H1 (cell line): ENCODE results near the gene ZDHHC8. TPM values are rescaled to one million over a fixed set of nuclear protein-coding genes. Genes with fewer than 3 reads are reported as not detected.

ENCODE experiments used
- BRCA1 ChIP-seq: IDR thresholded peaks from 2 replicates; pipeline ENCODE4 v1.6.1; 2012; ENCODE audit warnings: low read depth, low read length, improper control_type of control experiment
- CHD2 ChIP-seq: IDR thresholded peaks from 2 replicates; pipeline ENCODE4 v1.6.1; 2012; ENCODE audit warnings: low read length, improper control_type of control experiment
- CREB1 ChIP-seq: IDR thresholded peaks from 2 replicates; pipeline ENCODE4 v1.6.1; 2012; ENCODE audit warnings: inconsistent platforms
- EGR1 ChIP-seq: IDR thresholded peaks from 2 replicates; pipeline ENCODE4 v1.6.1; 2011; ENCODE audit warnings: low read depth, low read length, borderline replicate concordance
- JUND ChIP-seq: IDR thresholded peaks from 2 replicates; pipeline ENCODE4 v1.6.1; 2011; ENCODE audit warnings: mild to moderate bottlenecking, improper control_type of control experiment, low read length
- NRF1 ChIP-seq: IDR thresholded peaks from 2 replicates; pipeline ENCODE4 v1.6.1; 2011; ENCODE audit warnings: mild to moderate bottlenecking, low read depth, low read length, improper control_type of control experiment
- SP1 ChIP-seq: IDR thresholded peaks from 2 replicates; pipeline ENCODE4 v1.6.1; 2011; ENCODE audit warnings: low read depth, low read length
- polyA plus RNA-seq, 7 experiments: library from polyadenylated mRNA; depleted of rRNA in 3 of 7; stranded (reverse) in 5 of 7; unstranded in 2 of 7; fragments of >200 nt in 5 of 7; fragments of 200-250 nt in 2 of 7; gene quantifications; 1 replicate in 5 of 7; 2 replicates in 1 of 7; 4 replicates in 1 of 7; pipeline versions ENCODE4 v1.2.1 to v1.2.3, GENCODE V29; 2011 to 2013; ENCODE audit warnings: missing spikeins in 2 of 7, mixed read lengths in 2 of 7
- total RNA-seq: library from RNA; stranded (reverse); fragmentation: NEBNext Ultra II Directional; extraction: Animal tissue kit (Norgen Biotek cat#: 25700); gene quantifications from 2 replicates; pipeline ENCODE4 v1.2.1, GENCODE V29; 2021
- TF ChIP-seq, protein P1 (sequence below): fragments of 300-600 bp; sonication (generic); IDR thresholded peaks from 2 replicates; pipeline ENCODE4 v1.7.1; 2012; ENCODE audit warnings: low read length, moderate library complexity, mild to moderate bottlenecking, inconsistent platforms; ENCODE audit not compliant: insufficient replicate concordance
- TF ChIP-seq, protein P2 (sequence below): IDR thresholded peaks from 2 replicates; pipeline ENCODE4 v1.6.1; 2011; ENCODE audit warnings: low read depth, mild to moderate bottlenecking, low read length; ENCODE audit not compliant: insufficient read depth
- TF ChIP-seq, protein P3 (sequence below): IDR thresholded peaks from 2 replicates; pipeline ENCODE4 v1.6.1; 2012; ENCODE audit warnings: inconsistent platforms
- TF ChIP-seq, protein P4 (sequence below): IDR thresholded peaks from 2 replicates; pipeline ENCODE4 v1.6.1; 2011; ENCODE audit warnings: low read length, improper control_type of control experiment

Gene ZDHHC8
- total and polyA plus RNA-seq, 2 of the 8 experiments (the other 6 are each of a cell fraction or from before 2014, with no cell fraction given): 18.6 to 65.6 TPM

DNA sequence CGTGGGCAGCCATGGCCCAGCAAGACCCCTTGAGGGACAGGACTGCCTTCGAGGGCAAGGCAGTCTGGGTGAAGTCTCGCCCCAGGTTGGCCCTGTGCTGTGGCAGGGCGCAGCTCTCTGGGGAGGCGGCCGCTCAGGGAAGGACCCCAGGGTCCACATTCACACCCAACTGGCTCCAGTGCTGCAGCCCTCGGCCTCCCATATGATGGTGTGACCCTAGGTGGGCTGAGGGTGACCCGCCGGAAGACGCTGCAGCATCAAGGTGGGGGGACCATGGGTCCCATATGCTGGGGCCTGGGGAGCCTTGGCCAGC is 47.3 kb downstream of the ZDHHC8 start (continued):
- TF ChIP-seq, protein P1, sequence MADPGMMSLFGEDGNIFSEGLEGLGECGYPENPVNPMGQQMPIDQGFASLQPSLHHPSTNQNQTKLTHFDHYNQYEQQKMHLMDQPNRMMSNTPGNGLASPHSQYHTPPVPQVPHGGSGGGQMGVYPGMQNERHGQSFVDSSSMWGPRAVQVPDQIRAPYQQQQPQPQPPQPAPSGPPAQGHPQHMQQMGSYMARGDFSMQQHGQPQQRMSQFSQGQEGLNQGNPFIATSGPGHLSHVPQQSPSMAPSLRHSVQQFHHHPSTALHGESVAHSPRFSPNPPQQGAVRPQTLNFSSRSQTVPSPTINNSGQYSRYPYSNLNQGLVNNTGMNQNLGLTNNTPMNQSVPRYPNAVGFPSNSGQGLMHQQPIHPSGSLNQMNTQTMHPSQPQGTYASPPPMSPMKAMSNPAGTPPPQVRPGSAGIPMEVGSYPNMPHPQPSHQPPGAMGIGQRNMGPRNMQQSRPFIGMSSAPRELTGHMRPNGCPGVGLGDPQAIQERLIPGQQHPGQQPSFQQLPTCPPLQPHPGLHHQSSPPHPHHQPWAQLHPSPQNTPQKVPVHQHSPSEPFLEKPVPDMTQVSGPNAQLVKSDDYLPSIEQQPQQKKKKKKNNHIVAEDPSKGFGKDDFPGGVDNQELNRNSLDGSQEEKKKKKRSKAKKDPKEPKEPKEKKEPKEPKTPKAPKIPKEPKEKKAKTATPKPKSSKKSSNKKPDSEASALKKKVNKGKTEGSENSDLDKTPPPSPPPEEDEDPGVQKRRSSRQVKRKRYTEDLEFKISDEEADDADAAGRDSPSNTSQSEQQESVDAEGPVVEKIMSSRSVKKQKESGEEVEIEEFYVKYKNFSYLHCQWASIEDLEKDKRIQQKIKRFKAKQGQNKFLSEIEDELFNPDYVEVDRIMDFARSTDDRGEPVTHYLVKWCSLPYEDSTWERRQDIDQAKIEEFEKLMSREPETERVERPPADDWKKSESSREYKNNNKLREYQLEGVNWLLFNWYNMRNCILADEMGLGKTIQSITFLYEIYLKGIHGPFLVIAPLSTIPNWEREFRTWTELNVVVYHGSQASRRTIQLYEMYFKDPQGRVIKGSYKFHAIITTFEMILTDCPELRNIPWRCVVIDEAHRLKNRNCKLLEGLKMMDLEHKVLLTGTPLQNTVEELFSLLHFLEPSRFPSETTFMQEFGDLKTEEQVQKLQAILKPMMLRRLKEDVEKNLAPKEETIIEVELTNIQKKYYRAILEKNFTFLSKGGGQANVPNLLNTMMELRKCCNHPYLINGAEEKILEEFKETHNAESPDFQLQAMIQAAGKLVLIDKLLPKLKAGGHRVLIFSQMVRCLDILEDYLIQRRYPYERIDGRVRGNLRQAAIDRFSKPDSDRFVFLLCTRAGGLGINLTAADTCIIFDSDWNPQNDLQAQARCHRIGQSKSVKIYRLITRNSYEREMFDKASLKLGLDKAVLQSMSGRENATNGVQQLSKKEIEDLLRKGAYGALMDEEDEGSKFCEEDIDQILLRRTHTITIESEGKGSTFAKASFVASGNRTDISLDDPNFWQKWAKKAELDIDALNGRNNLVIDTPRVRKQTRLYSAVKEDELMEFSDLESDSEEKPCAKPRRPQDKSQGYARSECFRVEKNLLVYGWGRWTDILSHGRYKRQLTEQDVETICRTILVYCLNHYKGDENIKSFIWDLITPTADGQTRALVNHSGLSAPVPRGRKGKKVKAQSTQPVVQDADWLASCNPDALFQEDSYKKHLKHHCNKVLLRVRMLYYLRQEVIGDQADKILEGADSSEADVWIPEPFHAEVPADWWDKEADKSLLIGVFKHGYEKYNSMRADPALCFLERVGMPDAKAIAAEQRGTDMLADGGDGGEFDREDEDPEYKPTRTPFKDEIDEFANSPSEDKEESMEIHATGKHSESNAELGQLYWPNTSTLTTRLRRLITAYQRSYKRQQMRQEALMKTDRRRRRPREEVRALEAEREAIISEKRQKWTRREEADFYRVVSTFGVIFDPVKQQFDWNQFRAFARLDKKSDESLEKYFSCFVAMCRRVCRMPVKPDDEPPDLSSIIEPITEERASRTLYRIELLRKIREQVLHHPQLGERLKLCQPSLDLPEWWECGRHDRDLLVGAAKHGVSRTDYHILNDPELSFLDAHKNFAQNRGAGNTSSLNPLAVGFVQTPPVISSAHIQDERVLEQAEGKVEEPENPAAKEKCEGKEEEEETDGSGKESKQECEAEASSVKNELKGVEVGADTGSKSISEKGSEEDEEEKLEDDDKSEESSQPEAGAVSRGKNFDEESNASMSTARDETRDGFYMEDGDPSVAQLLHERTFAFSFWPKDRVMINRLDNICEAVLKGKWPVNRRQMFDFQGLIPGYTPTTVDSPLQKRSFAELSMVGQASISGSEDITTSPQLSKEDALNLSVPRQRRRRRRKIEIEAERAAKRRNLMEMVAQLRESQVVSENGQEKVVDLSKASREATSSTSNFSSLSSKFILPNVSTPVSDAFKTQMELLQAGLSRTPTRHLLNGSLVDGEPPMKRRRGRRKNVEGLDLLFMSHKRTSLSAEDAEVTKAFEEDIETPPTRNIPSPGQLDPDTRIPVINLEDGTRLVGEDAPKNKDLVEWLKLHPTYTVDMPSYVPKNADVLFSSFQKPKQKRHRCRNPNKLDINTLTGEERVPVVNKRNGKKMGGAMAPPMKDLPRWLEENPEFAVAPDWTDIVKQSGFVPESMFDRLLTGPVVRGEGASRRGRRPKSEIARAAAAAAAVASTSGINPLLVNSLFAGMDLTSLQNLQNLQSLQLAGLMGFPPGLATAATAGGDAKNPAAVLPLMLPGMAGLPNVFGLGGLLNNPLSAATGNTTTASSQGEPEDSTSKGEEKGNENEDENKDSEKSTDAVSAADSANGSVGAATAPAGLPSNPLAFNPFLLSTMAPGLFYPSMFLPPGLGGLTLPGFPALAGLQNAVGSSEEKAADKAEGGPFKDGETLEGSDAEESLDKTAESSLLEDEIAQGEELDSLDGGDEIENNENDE: no peak
- TF ChIP-seq CREB1: no peak
- TF ChIP-seq CHD2: no peak
- TF ChIP-seq, protein P2, sequence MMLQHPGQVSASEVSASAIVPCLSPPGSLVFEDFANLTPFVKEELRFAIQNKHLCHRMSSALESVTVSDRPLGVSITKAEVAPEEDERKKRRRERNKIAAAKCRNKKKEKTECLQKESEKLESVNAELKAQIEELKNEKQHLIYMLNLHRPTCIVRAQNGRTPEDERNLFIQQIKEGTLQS: no peak
- TF ChIP-seq, protein P3, sequence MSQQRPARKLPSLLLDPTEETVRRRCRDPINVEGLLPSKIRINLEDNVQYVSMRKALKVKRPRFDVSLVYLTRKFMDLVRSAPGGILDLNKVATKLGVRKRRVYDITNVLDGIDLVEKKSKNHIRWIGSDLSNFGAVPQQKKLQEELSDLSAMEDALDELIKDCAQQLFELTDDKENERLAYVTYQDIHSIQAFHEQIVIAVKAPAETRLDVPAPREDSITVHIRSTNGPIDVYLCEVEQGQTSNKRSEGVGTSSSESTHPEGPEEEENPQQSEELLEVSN: no peak
- no peak for TF ChIP-seq EGR1
- no peak for TF ChIP-seq BRCA1
- TF ChIP-seq NRF1: no peak
- TF ChIP-seq, protein P4, sequence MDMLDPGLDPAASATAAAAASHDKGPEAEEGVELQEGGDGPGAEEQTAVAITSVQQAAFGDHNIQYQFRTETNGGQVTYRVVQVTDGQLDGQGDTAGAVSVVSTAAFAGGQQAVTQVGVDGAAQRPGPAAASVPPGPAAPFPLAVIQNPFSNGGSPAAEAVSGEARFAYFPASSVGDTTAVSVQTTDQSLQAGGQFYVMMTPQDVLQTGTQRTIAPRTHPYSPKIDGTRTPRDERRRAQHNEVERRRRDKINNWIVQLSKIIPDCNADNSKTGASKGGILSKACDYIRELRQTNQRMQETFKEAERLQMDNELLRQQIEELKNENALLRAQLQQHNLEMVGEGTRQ: no peak
- no peak for TF ChIP-seq JUND
- no peak for TF ChIP-seq SP1
